DMS53 treated with DMSO at 0.1 percent for 48 hours (cell line): Measurements from ENCODE around the gene MAP3K14.

ENCODE experiments used
- DNase-seq: peaks from one replicate; lab custom pipeline; 2025; ENCODE audit not compliant: unreplicated experiment; lab: John Stamatoyannopoulos, UW

The MAP3K14 gene

DNA sequence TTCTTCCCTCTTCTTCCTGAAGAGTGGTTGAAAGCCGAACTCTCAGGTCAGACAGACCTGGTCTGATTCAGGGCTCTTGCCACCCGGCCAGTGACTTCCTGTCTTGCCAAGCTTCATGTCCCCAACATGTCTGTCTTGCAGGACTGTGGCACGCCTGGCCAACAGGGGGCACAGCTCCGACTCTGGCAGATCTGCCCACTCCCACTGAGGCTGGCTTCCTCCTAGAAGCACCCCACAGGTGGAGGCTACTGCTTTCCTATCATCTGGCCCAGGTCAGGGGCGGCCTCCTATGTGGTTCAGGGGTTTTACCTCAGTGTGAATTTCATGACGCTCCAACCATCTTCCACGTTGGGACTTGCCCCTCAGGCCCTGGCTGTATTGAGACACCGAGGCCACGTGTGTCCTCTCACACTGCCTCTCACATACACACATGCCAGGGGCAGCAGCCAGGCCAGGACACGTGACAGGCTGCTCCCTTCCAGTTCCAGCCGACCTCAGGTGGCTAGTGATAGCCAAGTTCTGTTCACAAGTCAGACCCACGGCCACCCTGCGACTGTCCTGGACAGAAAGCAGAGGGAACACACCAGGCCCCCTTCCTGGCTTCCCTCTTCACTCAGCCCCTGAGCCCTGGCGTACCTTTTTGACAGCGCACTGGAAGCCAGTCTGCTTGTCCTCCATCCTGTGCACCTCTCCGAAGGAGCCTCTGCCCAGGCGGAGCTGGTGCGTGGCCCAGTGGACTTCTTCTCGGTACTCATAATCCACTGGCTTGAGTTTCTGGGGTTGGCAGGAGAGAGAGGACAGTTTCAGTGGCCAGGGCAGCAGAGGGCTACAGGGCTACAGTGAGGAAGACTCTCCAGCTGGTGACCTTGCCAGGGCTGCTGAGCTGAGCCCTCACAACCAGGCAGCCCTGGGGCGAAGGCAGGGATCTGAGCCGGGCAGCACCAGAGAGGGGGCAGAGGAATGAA is 32.4 kb downstream of the MAP3K14 start:
- DNase-seq: no peak

DNA sequence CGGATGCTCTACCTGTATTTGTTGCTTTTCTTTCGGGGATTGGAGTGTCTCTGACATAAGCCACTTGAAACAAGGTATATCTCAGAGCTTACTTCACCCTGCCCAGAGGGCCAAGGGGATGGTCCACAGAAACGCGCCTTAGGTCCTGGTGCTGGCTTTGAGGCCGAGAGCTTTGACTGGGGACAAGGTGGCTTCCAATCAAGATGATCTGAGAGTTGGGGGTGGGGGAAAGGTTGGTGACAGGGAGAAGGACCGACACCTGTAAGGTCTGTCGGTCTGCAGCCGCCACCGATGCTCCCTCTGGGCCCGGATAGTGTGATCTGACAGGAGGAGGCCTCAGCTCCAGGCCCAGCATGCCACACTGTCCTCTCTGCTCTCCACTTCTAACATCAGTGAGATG is 33.1 kb downstream of the MAP3K14 start:
- DNase-seq: no peak

DNA sequence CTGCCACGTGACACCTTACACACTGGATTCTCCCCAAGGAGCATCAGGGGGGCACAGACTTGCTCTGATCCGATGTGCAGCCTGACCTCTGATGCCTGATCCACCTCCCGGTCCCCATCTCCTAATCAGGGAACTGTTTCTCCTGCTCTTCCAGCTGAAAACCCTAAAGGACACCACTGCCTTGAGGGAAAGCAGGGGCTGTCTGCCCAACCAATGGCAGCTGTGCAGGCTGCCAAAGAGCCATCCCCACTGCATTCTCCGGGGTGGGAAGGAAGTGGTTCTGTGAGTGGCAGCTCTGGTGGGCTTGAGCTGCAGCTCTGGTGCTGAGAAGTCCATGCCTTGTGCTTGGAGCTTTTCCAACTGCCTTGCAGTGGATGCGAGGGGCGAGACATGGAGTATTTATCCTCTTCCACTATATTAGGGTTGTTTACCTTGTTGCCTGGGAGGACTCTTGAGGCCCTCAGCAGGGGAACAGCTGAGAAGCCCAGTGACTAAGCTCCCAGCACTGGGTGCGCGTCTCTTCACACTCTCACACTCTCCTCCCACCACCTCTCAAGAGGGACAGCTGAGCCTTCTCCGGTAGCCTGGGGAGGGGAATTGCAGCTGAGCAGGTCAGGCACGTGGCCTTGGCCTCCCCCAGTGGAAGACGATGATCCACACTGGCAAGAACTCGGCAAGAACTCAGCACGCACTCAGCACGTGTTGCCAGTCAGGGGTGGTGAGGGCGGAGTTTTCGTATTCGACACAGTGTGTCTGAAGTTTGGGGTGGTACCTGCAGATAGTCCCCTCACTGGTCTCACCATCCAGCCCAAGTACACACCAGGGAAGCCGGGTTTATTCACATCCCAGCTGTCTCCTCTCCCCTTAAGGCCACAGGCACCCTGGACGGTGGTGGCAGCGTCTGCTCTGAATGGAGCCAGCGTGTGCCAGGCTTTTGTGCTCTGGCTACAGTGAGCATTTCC is 33.9 kb downstream of the MAP3K14 start:
- peak; percentile 89 for DNase-seq

DNA sequence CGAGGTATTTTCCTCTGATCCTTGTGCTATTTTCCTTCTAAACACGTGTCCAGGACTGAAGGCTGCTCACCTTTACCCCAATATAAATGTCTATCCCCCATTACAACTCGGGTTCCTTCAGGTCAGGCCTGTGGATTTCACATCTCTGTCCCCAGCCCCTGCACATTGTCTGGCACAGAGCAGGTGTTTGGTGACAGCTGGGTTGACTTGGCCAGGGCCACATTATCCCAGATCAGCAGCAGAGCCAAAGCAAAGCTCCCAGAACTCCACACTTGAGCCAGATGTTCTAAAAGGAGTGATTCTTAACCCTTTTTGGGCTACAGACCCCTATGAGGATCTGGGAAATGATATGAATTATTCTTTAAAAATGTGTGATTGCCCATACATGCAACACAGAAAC is 36.9 kb downstream of the MAP3K14 start:
- DNase-seq: no peak

DNA sequence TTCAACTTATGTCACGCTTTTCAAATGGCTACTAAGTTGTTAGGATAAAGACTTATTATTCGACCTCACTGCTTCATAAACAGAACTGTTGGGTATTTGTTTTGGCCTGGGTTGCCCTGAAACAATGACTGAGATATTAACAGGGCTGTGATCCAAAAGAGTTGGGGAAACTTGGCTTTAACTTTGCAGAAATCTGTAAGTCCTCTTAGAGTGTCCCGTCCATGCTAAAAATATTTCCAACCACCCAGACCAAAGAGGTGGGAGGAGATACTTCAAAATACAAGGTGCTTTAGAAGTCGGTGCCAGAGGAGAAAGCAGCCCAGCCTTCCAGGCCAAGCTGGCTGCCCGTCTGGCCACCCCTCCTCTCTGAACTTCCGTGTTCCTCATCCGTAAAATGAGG is 38.8 kb downstream of the MAP3K14 start:
- no peak for DNase-seq

DNA sequence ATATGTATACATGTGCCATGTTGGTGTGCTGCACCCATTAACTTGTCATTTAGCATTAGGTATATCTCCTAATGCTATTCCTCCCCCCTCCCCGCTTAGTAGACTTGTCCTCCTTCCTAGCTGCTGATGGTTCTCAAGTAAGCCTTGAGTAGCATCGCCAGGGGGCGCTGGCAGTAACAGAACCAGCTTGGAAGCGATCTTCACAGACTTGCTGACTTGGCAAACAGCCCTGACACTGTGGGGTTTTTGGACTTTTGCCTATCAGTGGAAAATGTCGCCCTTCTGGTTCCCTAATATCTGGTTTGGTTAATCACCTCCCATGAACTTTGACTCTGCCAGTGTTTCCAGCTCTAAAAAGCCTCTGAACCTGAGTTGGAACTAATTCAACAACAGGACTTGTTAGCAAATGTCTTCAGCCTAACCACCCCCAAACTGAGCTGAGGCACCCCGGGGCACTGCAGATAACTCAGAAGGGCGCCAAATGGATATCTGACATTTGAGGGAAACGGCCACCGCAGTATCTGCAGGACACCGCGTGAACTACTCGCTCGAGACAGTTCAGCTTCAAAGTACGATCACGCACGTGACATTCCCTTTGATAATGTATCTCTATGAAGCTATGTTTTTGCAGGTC is 39.5 kb downstream of the MAP3K14 start:
- DNase-seq: peak; percentile 70

DNA sequence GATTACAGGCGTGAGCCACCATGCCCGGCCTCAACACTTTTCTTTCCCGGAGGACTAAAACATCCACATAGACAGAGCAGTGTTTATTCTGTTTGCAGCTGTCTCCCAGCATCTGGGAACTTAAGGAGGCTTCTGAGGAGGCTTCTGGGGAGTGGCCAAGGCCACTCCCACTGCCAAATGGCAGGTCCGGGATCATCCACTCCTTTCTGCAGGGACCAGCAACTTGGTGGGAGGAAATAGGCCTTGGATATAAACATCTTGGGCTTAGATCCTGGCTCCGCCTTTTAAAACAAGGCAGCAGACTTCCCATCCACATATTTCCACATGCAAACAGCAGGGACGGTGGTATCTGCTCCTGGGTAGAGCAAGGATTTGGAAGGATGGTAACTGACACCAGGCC is 40.8 kb downstream of the MAP3K14 start:
- no peak for DNase-seq

DNA sequence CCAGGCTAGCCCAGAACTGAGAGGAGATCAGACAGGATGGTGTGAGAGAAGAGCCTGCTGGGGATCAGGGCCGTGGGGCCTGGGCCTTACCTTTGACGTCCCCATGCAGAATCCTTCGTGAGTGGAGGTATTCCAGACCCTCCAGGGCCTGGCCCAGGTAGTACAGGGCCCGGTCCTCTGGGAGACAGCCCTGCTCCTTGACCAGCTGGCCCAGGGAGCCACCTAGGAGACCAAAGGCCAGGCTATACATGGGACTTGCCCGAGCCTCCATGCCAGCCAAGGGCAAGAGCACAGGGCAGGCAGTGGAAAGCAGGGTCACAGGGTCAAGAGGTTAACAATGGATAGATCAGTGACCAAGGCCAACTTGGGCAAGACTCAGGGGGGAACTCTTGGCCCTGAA is 42.8 kb downstream of the MAP3K14 start:
- DNase-seq: no peak

DNA sequence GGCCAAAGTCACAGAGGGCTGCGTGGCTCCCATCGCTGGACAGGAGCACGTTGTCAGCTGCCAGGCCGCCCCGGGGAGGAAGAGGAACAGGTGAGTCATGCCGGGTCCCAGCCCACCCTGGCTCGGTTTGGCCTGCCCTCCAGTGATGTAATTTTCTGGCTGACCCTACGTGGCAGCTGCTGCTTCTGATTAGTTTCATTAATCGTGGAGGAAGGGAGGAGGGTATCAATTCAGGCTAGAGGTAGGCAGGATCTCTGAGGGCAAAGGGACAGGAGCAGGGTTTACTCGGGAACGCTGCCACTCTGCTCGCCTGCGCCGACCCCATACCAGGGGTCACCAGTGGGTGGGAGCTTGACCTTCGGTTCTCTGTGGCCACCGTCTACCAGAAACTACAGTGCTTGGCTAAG is 43.3 kb downstream of the MAP3K14 start:
- no peak for DNase-seq

DNA sequence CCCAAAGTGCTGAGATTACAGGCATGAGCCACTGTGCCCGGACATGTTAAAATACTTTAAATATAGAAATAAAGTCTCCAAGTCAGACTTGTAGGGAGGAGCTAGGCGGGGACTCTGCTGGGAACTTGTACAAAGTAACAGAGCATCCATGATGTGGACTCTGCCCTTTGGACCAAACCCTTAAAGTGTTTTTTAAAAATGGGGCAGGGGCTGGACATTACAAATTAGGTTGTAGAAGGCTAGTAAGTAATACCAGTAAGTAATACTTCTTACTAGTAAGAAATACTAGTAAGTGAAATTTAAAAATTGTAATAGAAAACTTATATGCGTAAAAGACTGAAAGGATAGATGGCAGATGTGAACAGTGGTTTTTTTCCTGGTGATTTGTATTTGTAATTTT is 45.2 kb downstream of the MAP3K14 start:
- DNase-seq: no peak

DNA sequence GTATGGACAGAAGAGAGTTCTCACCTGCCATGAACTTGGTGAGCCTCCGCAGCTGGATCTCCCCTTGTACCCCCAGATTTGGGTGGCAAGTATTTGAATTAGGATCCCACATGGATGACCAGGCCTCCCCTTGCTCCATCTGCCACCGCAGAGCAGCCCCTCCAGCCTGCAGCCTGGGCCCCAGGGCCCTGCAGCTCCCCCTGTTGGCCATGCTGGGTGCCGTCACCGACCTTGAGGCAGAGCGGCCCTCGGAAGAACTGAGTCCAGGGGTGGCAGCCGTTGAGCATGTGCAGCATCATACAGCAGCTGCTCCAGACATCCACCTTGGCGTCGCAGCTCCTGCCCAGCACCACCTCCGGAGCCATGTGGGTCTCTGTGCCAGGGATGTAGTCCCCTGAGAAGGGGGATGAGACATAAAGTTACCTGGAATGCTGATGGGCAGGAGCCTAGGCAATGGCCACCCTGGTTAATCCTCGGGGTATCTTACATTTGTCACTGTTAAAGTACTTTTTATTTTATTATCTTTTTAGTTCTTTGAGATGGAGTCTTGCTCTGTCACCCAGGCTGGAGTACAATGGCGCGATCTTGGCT is 45.9 kb downstream of the MAP3K14 start:
- DNase-seq: no peak

DNA sequence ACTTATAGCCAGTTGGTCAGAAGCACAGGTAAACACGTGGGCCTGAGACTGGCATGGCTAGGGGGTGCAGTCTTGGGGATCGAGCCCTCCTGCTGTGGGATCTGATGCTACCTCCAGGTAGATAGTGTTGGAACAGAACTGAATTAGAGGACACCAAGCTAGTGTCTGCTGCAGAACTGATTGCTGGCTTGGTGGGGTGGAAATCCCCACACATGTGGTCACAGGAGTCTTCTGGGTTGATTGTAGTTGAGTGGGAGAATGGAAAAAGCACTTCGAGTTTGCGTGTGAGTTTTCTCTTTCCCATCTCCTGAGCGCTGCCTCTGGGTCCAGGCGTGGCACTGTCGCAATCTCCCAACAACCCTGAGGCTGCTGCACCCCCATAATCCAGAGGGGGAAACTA is 46.9 kb downstream of the MAP3K14 start:
- no peak for DNase-seq

DNA sequence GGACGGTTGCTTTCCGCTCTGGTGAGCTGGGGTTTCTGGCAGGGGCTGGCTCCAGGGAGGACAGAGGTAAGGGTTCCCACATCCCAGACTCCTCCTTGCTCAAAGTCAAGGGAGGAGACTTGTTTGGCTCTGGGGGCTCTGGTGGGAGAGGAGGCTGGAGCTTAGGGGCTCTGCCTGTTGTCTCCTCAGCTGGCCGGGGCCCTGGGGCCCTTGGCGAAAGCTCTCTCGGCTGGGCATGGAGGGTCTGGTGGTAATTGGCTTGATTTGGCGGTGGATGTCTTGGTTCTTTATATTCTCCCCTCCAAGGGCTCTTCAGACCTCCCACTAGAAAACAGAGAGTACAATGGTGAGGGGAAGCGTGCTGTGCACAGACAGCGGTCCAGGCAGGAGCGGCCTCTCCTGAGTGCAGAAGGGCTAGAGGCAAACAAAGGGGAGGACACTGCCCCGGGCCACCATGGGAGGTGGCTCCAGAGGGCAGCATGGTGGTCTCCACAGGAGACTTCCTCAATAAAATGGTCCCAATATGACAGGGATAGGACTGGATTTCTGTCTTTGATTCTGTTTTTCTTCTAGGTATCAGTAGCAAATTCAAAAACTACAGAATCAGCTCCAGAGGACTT is 49.3 kb downstream of the MAP3K14 start:
- no peak for DNase-seq

DNA sequence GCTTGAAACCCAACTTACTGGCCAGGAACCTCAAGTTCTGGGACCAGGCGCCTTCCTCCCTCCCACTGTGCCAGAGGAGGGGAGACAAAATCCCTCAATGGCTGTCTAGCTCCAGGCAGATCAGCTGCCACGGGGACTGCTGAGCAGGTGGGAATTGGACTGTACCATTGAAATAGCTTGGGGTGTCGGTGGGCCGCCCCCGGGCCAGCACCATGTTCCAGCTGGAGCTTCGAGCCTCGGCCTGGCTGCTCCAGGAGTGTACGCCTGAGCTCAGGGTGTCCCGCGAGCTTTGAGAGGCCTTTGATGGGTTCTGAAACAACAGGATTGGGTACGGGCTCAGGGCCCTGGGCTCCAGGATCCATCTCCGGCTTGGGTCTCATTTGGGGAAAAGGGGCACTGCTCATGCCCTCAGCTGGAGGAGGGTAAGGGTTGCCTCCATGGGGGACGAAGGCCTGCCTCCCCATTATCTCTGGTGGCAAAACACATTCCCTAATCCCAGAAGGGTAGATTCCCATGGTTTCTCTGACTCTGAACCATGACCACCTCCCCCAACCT is 50.4 kb downstream of the MAP3K14 start:
- DNase-seq: no peak

DNA sequence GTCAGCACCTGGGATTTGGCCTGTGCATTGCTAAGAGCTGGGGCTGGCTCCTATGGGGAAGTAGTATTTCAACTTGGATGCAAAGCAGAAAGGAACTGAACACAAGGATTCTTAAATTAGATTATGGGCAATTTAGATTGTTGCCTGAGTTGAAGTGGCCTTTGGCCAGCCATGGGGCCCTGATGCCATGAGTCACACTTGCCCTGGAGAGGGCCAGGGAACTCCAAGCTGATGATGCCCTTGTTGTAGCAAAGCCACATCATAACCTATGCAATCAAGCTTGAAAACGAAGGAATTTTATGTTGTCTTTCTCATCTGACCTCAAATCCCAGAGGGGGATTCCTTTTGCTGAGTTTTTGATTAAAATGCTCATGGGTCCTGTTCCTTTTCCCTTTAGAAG is 51.0 kb downstream of the MAP3K14 start:
- DNase-seq: no peak

DNA sequence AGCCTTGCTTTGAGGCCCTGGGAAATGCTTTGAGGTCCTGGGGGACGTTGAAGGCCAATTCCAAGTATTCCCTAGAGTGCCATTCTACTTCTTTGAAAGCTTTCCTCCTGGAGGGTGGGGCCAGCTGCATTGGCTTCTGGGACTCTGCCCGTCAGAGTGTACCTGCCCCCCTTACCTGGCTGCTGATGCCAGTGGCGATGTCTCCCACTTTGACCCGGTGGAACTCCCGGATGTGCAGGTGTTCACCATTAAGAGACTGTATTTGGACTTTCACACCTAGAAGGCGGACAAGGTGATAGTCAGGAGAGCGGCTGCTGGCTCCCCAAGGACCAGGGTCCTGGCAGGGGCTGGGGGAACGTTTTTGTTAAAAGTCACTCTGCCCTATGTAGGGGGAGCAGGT is 51.8 kb downstream of the MAP3K14 start:
- DNase-seq: no peak

DNA sequence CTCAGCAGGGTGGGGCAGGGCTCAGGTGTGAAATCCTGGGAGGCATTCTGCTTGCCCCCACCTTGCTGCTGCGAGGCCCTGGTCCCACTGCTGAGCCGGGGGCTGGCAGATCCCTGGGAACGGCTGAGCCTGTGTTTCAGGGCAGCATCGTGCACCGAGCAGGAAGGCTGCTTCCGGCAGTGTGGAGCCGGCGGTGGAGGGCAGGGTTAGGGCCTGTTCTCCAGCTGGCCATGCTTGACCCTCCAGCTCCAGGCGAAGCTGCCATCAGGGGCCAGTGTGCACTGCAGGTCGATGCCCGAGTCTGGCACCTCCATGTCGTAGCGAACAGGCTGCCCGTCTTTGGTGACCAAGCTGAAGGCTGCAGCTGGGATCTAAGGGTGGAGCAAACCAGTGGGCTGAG is 52.4 kb downstream of the MAP3K14 start:
- DNase-seq: no peak

DNA sequence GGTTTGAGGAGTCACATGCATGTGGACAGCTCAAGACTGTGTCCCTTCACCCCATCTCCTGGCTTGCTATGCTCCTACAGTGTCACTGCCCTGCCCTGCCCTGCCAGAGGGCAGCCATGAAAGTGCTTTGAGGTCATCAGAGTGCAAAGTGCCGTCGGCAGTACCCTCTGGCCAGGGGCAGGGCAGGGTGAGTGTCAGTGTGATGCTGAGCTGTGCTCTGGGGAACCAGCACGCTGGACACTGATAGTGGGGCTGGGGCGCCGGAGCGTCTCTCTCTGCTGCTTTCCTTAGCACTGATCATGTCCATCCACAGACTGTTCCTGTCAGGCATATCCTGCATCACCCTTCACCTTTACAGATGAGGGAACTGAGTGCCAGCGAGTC is 53.4 kb downstream of the MAP3K14 start:
- no peak for DNase-seq

DNA sequence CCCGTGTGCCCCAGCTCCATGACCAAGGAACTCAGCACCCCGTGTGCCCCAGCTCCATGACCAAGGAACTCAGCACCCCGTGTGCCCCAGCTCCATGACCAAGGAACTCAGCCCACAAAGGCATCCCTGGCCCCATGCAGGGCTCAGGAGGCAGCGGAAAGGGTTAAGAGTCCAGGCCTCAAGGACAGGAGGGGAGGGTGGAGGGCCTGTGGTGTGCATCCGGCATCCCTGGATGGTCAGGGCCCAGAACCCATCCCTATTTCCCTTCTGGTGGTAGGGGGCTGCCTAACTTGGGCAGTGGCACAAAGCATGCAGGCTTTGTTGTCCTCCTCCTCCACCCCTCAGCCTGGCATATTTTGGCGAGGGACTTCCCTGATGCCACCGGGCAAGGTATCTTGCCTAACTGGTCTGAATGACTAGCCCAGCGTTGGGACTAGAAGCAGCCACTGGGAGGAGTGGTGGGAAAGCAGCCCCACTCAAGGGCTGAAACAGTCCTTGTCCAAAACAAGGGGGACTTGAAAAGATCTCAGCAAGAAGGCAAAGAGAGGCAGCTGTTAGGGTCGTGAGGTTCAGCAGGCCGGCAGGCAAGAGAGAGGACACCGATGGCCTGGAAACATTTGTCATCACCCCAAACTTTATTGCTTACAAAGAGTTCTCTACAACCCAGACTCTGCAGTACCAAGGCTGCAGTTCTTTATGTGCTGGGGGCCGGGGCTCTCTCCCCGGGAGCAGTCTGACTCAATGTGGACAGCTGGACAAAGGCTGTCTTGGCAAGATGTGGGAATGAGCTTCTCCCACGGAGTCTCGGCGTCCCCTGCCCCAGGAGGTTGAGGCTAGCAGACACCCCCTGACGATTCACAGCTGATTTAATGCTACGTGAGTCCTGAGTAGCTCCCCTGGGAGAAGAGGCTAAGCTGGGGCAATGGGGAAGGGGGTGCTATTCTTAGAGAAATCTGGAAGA is 54.0 kb downstream of the MAP3K14 start:
- no peak for DNase-seq
